Measurements from ENCODE around the gene SERGEF. TPM values are rescaled to one million over a fixed set of nuclear protein-coding genes. Genes with fewer than 3 reads are reported as not detected.
A peak's percentile ranks its signal among the peaks of the same experiment; 100 is the strongest.

The SERGEF gene
- total and polyA plus RNA-seq, 11 donors: 11.6 to 55.0 (median 22.1) TPM

GRCh38 chr11:17991783-17992433, 20.9 kb downstream of the SERGEF start:
- H3K36me3 ChIP-seq: peaks cover 0 to 72% (median 31%) of the 10 kb centered on the region in 9 donors
- no peak overlapping the region for H3K27ac ChIP-seq
- WGBS, 4 donors: 58 to 67% (median 62%) methylated on average over 4 of the region's 4 CpGs
- intact Hi-C loops (cut with DNase I): loop anchor here in 3 of 10 donors (2.0 to 10.0 kb wide), 4 partner anchors 113 to 773 kb away; partner anchors contain the start of gene SAAL1 (in 3 of the 3)
- ATAC-seq (peak in 2 of 4 donors; percentile 47 to 68), DNase-seq (no peak)
- TF ChIP-seq CTCF (IDR thresholded peaks at IDR 0.05) (peak; percentile 57 to 86 (median 74)), POLR2A (IDR thresholded peaks at IDR 0.05) (no peak)
- no peak overlapping the region for H3K4me3 ChIP-seq
- H3K27me3 ChIP-seq: no peaks in the 10 kb centered on the region
- H3K4me1 ChIP-seq: no peaks in the 10 kb centered on the region
- no peaks in the 10 kb centered on the region for H3K9me3 ChIP-seq

GRCh38 chr11:17989306-17989705, 23.5 kb downstream of the SERGEF start:
- ATAC-seq (no peak), DNase-seq (no peak)
- H3K9me3 ChIP-seq: no peaks in the 10 kb centered on the region
- no peak overlapping the region for H3K27ac ChIP-seq
- WGBS, 4 donors: 73 to 98% (median 84%) methylated on average over 1 of the region's 1 CpG
- H3K4me1 ChIP-seq: peaks cover 0 to 16% (median 4%) of the 10 kb centered on the region in 12 donors
- intact Hi-C loops (cut with DNase I): no loop called here
- H3K4me3 ChIP-seq: no peak overlapping the region
- TF ChIP-seq POLR2A (IDR thresholded peaks at IDR 0.05): no peak
- TF ChIP-seq CTCF (IDR thresholded peaks at IDR 0.05): no peak
- peaks cover 0 to 58% (median 31%) of the 10 kb centered on the region in 9 donors for H3K36me3 ChIP-seq
- H3K27me3 ChIP-seq: no peaks in the 10 kb centered on the region

- Histone ChIP-seq H3K9me3 (no peaks in the 10 kb centered on the region), H3K4me3 (no peak overlapping the region), H3K27ac (no peak overlapping the region), H3K4me1 (peaks cover 0 to 16% (median 4%) of the 10 kb centered on the region in 12 donors), H3K27me3 (no peaks in the 10 kb centered on the region), H3K36me3 (peaks cover 0 to 53% (median 31%) of the 10 kb centered on the region in 9 donors)
- no peak for DNase-seq
- WGBS, 4 donors: 83 to 94% (median 87%) methylated on average over 1 of the region's 1 CpG
- no peak for TF ChIP-seq POLR2A (IDR thresholded peaks at IDR 0.05)
- ATAC-seq: no peak
- intact Hi-C loops (cut with DNase I): no loop called here
These were observed 24.4 kb downstream of the SERGEF start for GRCh38 chr11:17988465-17988864.

- DNase-seq (no peak), ATAC-seq (no peak)
- H3K4me1 ChIP-seq: peaks cover 0 to 16% (median 4%) of the 10 kb centered on the region in 12 donors
- H3K36me3 ChIP-seq: peaks cover 0 to 51% (median 27%) of the 10 kb centered on the region in 9 donors
- intact Hi-C loops (cut with DNase I): no loop called here
- 72 to 78% (median 76%) methylated on average over 1 of the region's 1 CpG for WGBS, 4 donors
- H3K4me3 ChIP-seq: no peak overlapping the region
- H3K9me3 ChIP-seq: no peaks in the 10 kb centered on the region
- no peaks in the 10 kb centered on the region for H3K27me3 ChIP-seq
- H3K27ac ChIP-seq: no peak overlapping the region
- no peak for TF ChIP-seq CTCF (IDR thresholded peaks at IDR 0.05)
- no peak for TF ChIP-seq POLR2A (IDR thresholded peaks at IDR 0.05)
These were observed 25.0 kb downstream of the SERGEF start for GRCh38 chr11:17987826-17988225.

Measured in heart left ventricle (tissue), 16 donors.